Brain microvascular endothelial cell (primary cell): ENCODE measurements around the gene VAMP8.

Experiments used
- DNase-seq: peaks from one replicate; pipeline ENCODE4 v3.0.0-alpha.2; 2020
- H3K27ac ChIP-seq: fragments of 250-450 bp; sonication (Bioruptor Pico); 2 replicates; pipeline ENCODE4 v1.5.1; 2020; ENCODE audit warnings: mild to moderate bottlenecking, moderate library complexity
- H3K27me3 ChIP-seq: fragments of 250-450 bp; sonication (Bioruptor Pico); replicated peaks from 2 replicates; pipeline ENCODE4 v1.5.1; 2020; ENCODE audit warnings: mild to moderate bottlenecking
- H3K36me3 ChIP-seq: fragments of 250-450 bp; sonication (Bioruptor Pico); replicated peaks from 2 replicates; pipeline ENCODE4 v1.5.1; 2020; ENCODE audit warnings: mild to moderate bottlenecking
- H3K4me3 ChIP-seq: 2 replicates; pipeline ENCODE4 v1.5.1; 2011; ENCODE audit warnings: low read depth, mild to moderate bottlenecking, control low read depth, low read length, moderate library complexity
- CTCF ChIP-seq: IDR thresholded peaks from 2 replicates; pipeline ENCODE4 v1.5.1; 2011; ENCODE audit warnings: low read depth, mild to moderate bottlenecking, moderate library complexity, low read length, control low read depth, inconsistent platforms; ENCODE audit errors: missing control alignments
- in situ Hi-C: cut with HindIII; loops from 2 replicates; pipeline ENCODE4 v1.10.0; 2017; ENCODE audit warnings: low sequenced_read_pairs, low pct_ligation_motif_present

Gene VAMP8

GRCh38 chr2:85580206-85580605 is 2.8 kb downstream of the VAMP8 start:
- TF ChIP-seq CTCF: no peak
- DNase-seq: no peak
- Histone ChIP-seq H3K36me3 (no peaks in the 10 kb centered on the region), H3K27ac (no peak overlapping the region), H3K4me3 (no peak overlapping the region), H3K27me3 (no peaks in the 10 kb centered on the region)
- in situ Hi-C loops: no loop called here

GRCh38 chr2:85582492-85582891 is 5.1 kb downstream of the VAMP8 start:
- in situ Hi-C loops: no loop called here

GRCh38 chr2:85583667-85584353 is 6.4 kb downstream of the VAMP8 start:
- TF ChIP-seq CTCF: no peak
- DNase-seq: no peak
- Histone ChIP-seq H3K27ac (no peak overlapping the region), H3K27me3 (no peaks in the 10 kb centered on the region), H3K4me3 (peak overlapping the region; percentile 58), H3K36me3 (no peaks in the 10 kb centered on the region)
- in situ Hi-C loops: no loop called here

More at GRCh38 chr2:85582492-85582891, 5.1 kb downstream of the VAMP8 start:
- DNase-seq: no peak
- no peak overlapping the region for H3K27ac ChIP-seq
- no peaks in the 10 kb centered on the region for H3K27me3 ChIP-seq
- no peaks in the 10 kb centered on the region for H3K36me3 ChIP-seq
- no peak for TF ChIP-seq CTCF
- no peak overlapping the region for H3K4me3 ChIP-seq

- in situ Hi-C loops: no loop called here
- H3K27me3 ChIP-seq: no peaks in the 10 kb centered on the region
- no peak for DNase-seq
Observed at GRCh38 chr2:85584354-85584856, 7.0 kb downstream of the VAMP8 start, which contains the start of gene VAMP5. VAMP5 (plus strand) TSS chr2:85584431; CDS start chr2:85584491, 60 bp downstream.

GRCh38 chr2:85584857-85585780 is 7.7 kb downstream of the VAMP8 start:
- no peak overlapping the region for H3K27ac ChIP-seq
- H3K27me3 ChIP-seq: no peaks in the 10 kb centered on the region
- no peak for TF ChIP-seq CTCF
- no peaks in the 10 kb centered on the region for H3K36me3 ChIP-seq
- H3K4me3 ChIP-seq: peak overlapping the region; percentile 58
- in situ Hi-C loops: no loop called here
- DNase-seq: no peak

More at GRCh38 chr2:85584354-85584856, 7.0 kb downstream of the VAMP8 start, which contains the start of gene VAMP5:
- TF ChIP-seq CTCF: no peak
- Histone ChIP-seq H3K27ac (no peak within 1 kb of the TSS), H3K4me3 (peak within 1 kb of the TSS; percentile 58), H3K36me3 (no peaks in the 10 kb centered on the region)
